Kidney glomerular epithelial cell (primary cell): Measurements from ENCODE around the gene BLNK.

ENCODE experiments used
- DNase-seq: peaks from one replicate; lab custom pipeline; 2025; lab: John Stamatoyannopoulos, UW

The BLNK gene

GRCh38 chr10:96261930-96262329 lies 9.4 kb downstream of the BLNK start:
- DNase-seq = no peak

GRCh38 chr10:96261132-96261531 lies 10.2 kb downstream of the BLNK start:
- DNase-seq = no peak

DNA sequence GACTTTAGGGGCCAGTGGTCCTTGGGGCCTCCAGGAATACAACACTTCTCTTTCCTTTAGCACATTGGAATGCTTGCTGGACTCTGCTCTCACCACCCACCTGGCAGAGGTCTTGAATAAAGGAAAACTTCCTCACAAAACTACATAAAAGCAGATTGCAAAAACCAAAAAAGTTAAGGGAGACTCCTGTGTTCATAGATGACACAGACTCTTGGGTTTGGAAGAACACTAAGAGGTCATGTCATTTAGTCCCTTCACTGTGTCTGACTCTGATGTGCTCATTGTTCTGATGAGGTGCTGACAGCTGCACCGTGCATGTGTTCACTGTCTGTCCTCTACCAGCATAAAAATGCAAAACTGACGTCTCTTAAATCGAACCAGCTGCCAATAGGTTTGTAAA lies 11.4 kb downstream of the BLNK start:
- no peak for DNase-seq

DNA sequence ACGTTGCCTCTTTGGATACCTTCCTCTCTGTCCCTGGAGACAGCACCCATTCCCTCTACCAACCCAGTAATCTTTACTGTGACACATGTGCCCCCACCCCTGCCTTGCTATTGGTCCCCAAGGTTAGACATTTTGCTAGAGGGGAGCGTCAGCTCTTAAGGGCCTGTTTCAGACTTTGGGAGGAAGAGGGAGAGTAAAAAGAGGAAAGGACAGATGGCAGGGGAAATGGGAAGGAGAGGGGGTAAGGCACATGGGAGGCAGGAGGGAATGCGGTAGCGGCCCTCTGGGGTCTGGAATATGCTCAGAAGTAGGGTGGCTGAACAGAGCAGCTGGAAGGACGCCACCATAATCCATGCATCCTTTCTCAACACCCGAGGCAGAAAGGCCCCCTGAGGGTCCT lies 12.2 kb downstream of the BLNK start:
- DNase-seq = no peak

DNA sequence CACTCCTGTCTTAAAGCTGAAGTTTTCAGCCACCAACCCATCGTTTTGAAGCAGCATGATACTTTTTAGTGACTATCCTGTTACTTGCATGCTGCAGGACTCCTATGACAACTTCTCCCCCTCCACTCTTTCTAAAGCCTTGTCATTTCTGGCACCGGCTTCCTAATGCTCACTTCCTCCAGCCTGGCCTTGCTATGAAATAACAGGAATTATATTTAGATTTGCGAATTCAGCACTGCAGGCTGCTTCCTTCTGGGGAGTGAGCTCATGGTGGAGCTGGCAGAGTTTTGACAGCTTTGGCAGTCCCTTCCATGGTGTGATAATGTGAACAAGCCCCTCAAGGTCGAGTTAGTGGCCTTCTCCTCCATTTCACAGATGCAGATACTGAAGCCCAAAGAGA lies 13.4 kb downstream of the BLNK start:
- no peak for DNase-seq

DNA sequence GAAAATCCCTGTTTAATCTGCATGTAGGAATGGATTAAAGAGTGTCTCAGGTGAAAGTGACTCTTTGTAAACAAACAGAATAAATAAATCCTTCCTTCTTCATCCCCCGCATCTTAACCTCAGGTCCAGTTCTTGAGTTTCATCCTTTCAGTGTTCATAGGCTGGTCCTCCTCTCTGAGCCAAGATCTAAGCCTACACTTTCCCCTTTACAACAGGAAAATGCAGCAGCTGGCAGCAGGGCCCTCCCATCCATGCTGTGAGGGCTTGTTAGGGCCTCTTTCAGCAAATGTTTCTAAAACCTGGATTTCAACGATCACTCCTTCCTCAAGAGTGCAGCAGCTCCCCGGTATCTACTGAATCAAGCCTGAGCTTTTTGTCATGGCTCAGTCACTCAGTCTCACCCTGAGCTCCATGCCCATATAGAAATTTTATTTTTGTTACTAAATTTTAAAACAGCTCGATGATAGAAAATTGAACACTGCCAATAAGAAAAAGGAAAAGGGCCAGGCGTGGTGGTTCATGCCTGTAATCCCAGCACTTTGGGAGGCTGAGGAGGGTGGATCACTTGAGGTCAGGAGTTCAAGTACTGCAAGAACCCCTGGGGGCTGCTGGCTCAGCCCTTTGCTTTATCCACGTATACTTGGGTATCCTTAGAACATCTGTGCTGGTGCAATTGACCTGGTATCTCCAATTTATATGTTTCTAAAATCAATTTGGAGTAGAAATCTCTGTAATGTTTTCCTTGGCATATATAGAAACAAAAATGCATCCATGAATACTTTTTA lies 15.6 kb downstream of the BLNK start:
- no peak for DNase-seq

GRCh38 chr10:96254976-96255375 lies 16.4 kb downstream of the BLNK start:
- DNase-seq = no peak

DNA sequence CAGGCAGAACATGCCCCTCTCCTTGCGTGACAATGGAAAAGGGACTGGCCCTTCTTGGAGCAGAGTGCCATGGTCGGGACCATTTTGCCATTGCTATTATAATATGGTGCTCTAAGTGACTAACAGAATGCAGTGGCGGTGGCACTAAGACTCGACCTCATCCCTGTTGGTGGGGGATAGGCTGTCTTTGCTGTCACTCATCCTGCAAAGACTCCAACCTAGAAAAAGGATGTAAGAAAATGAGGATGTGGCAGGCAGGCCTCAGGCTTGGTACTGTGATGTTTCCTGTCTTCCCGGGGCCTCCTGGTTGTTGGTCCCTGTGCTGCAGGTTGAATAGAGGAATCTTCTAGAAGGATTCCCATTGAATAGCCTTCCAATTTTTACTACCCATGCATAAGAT lies 18.6 kb downstream of the BLNK start:
- DNase-seq = no peak

GRCh38 chr10:96250349-96250748 lies 21.0 kb downstream of the BLNK start:
- no peak for DNase-seq

DNA sequence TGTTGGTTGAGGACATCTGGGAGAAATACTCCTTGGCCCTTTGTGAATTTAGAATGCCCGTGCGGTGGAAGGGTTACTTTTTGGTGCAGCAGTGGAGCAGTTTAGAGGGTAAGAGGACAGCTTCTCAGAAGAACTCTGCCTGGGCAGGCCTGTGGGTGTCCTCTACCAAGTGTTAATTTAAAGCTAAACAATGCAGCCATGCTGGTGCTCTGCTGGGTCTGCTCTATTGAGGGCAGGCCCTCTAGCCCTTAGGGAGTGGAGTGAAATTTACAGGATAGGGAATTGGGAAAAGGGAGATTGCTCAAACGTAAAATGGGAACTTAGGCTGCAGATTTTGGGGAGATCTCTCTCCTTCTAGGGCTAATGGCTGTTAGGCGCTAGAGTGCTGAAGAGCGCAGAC lies 22.1 kb downstream of the BLNK start:
- no peak for DNase-seq

DNA sequence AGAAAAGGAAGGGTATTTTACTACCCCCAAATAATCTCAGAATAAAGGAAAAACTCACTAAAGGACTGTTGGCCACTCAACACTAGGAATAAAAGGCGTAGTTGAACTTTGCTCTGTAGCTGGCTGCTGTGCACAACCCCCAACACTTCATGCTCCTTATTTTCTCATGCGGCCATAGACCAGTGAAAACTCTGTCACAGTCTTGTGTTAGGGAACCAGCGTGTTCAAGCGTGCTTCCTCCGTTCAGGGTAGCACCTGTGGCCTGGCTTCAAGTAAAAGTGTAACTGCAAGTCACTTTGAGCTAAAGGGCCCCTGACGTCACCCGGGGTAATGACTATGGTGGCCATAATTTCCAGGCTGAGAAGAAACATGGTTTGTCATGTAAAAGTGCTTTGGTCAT lies 27.0 kb downstream of the BLNK start:
- DNase-seq = no peak

DNA sequence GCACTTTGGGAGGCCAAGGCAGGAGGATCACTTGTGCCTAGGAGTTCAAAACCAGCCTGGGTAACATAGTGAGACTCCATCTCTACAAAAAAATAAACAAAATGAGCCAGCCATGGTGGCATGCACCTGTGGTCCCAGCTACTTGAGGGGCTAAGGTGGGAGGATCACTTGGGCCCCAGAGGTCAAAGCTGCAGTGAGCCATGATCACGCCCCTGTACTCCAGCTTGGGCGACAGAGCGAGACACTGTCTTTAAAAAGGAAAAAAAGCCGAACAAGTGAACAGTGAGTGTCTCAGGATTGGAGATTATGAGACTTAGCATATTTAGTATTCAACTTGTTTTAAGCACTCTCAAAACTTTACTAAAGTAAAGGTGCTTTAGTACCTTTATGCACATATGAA lies 28.1 kb downstream of the BLNK start:
- no peak for DNase-seq

- DNase-seq = no peak
Measured at GRCh38 chr10:96242822-96243221, 28.5 kb downstream of the BLNK start.

- no peak for DNase-seq
Measured at GRCh38 chr10:96238646-96239623, 32.4 kb downstream of the BLNK start.

DNA sequence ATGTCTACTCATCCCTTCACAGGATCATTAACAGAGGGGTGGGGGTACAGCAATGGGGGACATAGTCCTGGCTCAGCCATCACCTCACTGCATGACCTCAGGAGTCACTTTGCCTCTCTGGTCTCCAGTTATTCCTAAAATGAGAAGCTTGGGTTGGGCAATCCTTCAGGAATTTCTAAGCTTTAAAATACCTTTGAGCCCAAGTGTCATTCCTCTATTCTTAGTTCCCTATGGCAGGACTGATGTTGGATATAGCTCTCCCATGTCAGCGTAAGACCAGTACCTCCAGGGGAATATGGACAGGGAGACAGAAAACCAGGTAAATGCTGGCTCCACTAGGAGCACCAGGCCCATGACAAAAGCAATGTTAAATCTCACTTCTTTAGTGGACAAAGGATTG lies 34.5 kb downstream of the BLNK start:
- no peak for DNase-seq

GRCh38 chr10:96236090-96236478 lies 35.3 kb downstream of the BLNK start:
- no peak for DNase-seq

DNA sequence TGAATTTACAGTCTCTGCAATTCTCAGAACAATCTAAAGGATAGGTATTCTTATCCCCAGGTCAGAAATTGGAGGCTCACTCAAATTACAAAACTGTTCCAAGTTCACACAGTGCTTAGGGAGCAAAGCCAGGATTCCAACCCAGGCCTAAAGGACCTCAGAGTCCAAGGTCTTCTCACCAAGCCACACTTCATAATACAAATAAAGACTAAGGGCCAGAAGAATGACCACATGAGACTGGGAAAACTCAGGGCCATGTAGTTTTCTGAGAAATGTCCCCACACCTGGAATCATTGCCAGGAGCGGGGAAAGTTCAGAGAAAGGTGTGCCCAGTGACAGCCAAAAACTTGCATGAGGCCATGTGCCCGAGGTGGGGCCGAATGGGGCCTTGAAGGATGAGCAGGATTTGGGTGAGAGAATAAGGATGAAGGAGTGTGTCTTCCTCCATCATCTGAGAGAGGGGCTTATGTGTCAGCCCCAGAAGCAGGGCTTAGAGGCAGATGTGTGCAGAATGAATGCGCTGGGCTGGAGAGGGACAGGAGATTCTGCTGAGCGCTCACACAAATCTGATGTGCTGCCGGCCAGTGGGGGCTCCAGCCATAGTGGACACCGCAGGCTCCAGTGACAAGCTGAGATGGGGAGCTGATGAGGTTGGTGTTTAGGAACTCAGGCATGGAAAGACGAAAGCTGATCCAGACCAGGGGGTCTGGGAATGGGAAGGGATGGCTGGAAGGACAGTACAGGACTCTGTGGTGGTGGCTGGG lies 35.9 kb downstream of the BLNK start:
- DNase-seq = no peak

GRCh38 chr10:96233959-96234358 lies 37.4 kb downstream of the BLNK start:
- no peak for DNase-seq

- DNase-seq = no peak
Measured at GRCh38 chr10:96230527-96230926, 40.8 kb downstream of the BLNK start.

DNA sequence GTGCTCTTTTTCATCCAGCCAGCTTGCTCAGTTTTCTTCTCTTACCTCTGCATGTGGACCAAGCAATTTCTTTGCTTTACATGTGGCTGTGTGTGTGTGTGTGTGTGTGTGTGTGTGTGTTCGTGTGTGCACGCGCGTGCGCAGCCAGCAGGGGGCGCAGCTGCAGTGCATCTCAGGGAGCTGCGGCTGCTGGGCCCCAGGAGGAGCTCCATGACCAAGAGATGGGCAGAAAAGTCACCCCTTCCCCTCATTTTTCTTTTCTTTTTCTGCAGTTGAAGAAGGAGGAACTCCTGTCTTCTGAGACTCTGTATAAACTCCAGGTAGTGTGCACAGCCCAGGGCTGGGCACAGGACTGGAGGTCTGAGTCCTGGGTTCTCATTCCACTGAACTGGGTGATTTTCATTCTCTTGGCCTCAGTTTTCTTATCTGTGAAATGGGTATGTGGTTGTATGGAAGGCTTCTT lies 41.8 kb downstream of the BLNK start:
- peak; percentile 55 for DNase-seq

- no peak for DNase-seq
Measured at GRCh38 chr10:96228408-96228994, 42.9 kb downstream of the BLNK start.

- DNase-seq = no peak
Measured at GRCh38 chr10:96227206-96227605, 44.2 kb downstream of the BLNK start.
